Tibial nerve (tissue), 4 donors: ENCODE data around the gene SCYGR5. TPM values are rescaled to one million over a fixed set of nuclear protein-coding genes. Genes with fewer than 3 reads are reported as not detected.
A peak's percentile ranks its signal among the peaks of the same experiment; 100 is the strongest.
"Not testable (repeated sequence)": the region's sequence is repeated elsewhere in the genome, so short reads cannot be mapped to it uniquely, and the experiment has no call there.

Source experiments
- DNase-seq, 2 donors: peaks; one replicate each; pipeline ENCODE4 v3.0.0-alpha.2; 2019; ENCODE audit warnings: low spot score in 2 of 2
- H3K27ac ChIP-seq, 4 donors: fragments of 200-600 bp; sonication (generic) in 3 of 4; one replicate each; pipeline ENCODE4 v1.5.1; 2017 to 2019; ENCODE audit warnings: mild to moderate bottlenecking in 1 of 4
- H3K27me3 ChIP-seq, 2 donors: fragments of 200-600 bp; sonication (generic) in 1 of 2; one replicate each; pipeline versions ENCODE4 v1.5.1 to v1.6.0; 2017 to 2019
- H3K36me3 ChIP-seq, 3 donors: fragments of 200-600 bp; sonication (generic); one replicate each; pipeline ENCODE4 v1.5.1; 2018 to 2019
- H3K4me1 ChIP-seq, 4 donors: fragments of 200-600 bp; sonication (generic) in 3 of 4; one replicate each; pipeline ENCODE4 v1.5.1; 2017 to 2019
- H3K4me3 ChIP-seq, 4 donors: fragments of 200-600 bp; sonication (generic) in 3 of 4; one replicate each; pipeline ENCODE4 v1.5.1; 2017 to 2019; ENCODE audit warnings: mild to moderate bottlenecking in 1 of 4, moderate library complexity in 1 of 4
- H3K9me3 ChIP-seq, 4 donors: fragments of 200-600 bp; sonication (generic) in 3 of 4; one replicate each; pipeline ENCODE4 v1.5.1; 2017 to 2019
- EP300 ChIP-seq, 2 donors: sonication (generic); formaldehyde crosslinking; IDR thresholded peaks; one replicate each; pipeline ENCODE4 v1.6.1; 2017; ENCODE audit warnings: antibody characterized with exemption in 2 of 2, mild to moderate bottlenecking in 1 of 2
- POLR2A ChIP-seq, 2 donors: fragments of 450-650 bp; IDR thresholded peaks; one replicate each; pipeline ENCODE4 v1.6.1; 2017; ENCODE audit warnings: antibody characterized with exemption in 2 of 2, mild to moderate bottlenecking in 2 of 2, moderate library complexity in 2 of 2
- WGBS, 2 donors: methylation state at CpG; one replicate each; pipeline ENCODE4 v1.1.5; 2018; 5-methylcytosine and 5-hydroxymethylcytosine counted together
- total RNA-seq, 4 donors: library from RNA; depleted of rRNA; stranded (reverse); fragments of >200 nt; gene quantifications; one replicate each; pipeline ENCODE4 v1.1.0, GENCODE V29; 2016
- TF ChIP-seq, protein P1 (sequence below), 5 experiments: fragments of 200-600 bp in 3 of 5; fragments of 450-650 bp in 2 of 5; sonication (generic) in 3 of 5; IDR thresholded peaks; one replicate each; pipeline ENCODE4 v1.5.1; 2016 to 2019; ENCODE audit warnings: antibody characterized with exemption in 5 of 5, mild to moderate bottlenecking in 3 of 5, moderate library complexity in 2 of 5

The SCYGR5 gene
- total RNA-seq, 4 donors from 2014 or later, result not detected

GRCh38 chr2:227665189-227665940 is 1.2 kb upstream of the SCYGR5 start:
- H3K4me1 ChIP-seq, result no peaks in the 10 kb centered on the region
- no peak for DNase-seq
- WGBS, 2 donors, result 76 to 85% methylated on average over 6 of the region's 6 CpGs
- no peaks in the 10 kb centered on the region for H3K36me3 ChIP-seq
- H3K4me3 ChIP-seq, result no peak overlapping the region
- H3K27ac ChIP-seq, result no peak overlapping the region
- no peaks in the 10 kb centered on the region for H3K9me3 ChIP-seq
- no peak for TF ChIP-seq POLR2A (IDR thresholded peaks at IDR 0.05)
- no peak for TF ChIP-seq EP300 (IDR thresholded peaks at IDR 0.05)
- TF ChIP-seq, protein P1, sequence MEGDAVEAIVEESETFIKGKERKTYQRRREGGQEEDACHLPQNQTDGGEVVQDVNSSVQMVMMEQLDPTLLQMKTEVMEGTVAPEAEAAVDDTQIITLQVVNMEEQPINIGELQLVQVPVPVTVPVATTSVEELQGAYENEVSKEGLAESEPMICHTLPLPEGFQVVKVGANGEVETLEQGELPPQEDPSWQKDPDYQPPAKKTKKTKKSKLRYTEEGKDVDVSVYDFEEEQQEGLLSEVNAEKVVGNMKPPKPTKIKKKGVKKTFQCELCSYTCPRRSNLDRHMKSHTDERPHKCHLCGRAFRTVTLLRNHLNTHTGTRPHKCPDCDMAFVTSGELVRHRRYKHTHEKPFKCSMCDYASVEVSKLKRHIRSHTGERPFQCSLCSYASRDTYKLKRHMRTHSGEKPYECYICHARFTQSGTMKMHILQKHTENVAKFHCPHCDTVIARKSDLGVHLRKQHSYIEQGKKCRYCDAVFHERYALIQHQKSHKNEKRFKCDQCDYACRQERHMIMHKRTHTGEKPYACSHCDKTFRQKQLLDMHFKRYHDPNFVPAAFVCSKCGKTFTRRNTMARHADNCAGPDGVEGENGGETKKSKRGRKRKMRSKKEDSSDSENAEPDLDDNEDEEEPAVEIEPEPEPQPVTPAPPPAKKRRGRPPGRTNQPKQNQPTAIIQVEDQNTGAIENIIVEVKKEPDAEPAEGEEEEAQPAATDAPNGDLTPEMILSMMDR (IDR thresholded peaks at IDR 0.05), result no peak
- no peaks in the 10 kb centered on the region for H3K27me3 ChIP-seq

GRCh38 chr2:227671170-227671905 is 4.7 kb downstream of the SCYGR5 start:
- Histone ChIP-seq H3K9me3 (no peaks in the 10 kb centered on the region), H3K36me3 (no peaks in the 10 kb centered on the region), H3K4me1 (no peaks in the 10 kb centered on the region), H3K27me3 (no peaks in the 10 kb centered on the region), H3K27ac (no peak overlapping the region), H3K4me3 (no peak overlapping the region)
- TF ChIP-seq POLR2A (IDR thresholded peaks at IDR 0.05) (no peak), EP300 (IDR thresholded peaks at IDR 0.05) (no peak)
- TF ChIP-seq, protein P1 (IDR thresholded peaks at IDR 0.05), result no peak
- no peak for DNase-seq
- WGBS, 2 donors, result 64 to 69% methylated on average over 3 of the region's 3 CpGs

- not testable (repeated sequence) for H3K4me3 ChIP-seq, H3K27ac ChIP-seq, H3K9me3 ChIP-seq, H3K4me1 ChIP-seq, H3K27me3 ChIP-seq, H3K36me3 ChIP-seq, DNase-seq
- WGBS, 2 donors, result 82 to 89% methylated on average over 5 of the region's 5 CpGs
These were observed 7.0 kb downstream of the SCYGR5 start for GRCh38 chr2:227673620-227674019.

DNA sequence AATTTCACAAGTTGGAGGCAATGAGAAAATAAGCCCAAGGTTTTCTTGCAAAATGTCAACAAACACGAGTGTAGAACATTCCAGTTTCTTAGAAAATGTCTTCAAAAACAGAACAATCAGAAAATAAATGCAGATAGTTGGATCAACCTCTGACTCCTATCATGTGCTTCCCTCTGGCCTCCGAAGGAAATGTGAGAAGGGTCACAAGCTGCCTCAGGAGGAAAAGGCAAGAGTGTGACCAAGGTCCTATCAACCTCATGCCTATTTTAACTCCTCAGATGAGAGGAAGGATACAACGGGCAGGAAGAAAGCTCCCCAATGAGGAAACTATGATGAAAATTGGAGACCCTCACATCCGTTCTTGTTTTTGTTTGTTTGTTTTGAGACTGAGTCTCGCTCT is 7.9 kb downstream of the SCYGR5 start:
- no peak for DNase-seq
- no peak overlapping the region for H3K27ac ChIP-seq
- no peaks in the 10 kb centered on the region for H3K27me3 ChIP-seq
- 43 to 61% methylated on average over 5 of the region's 5 CpGs for WGBS, 2 donors
- H3K4me1 ChIP-seq, result no peaks in the 10 kb centered on the region
- no peak overlapping the region for H3K4me3 ChIP-seq
- no peaks in the 10 kb centered on the region for H3K36me3 ChIP-seq
- H3K9me3 ChIP-seq, result no peaks in the 10 kb centered on the region
- no peak for TF ChIP-seq POLR2A (IDR thresholded peaks at IDR 0.05)
- TF ChIP-seq EP300 (IDR thresholded peaks at IDR 0.05), result peak in 1 of 2 donors; percentile 25

GRCh38 chr2:227677928-227678327 is 11.3 kb downstream of the SCYGR5 start:
- no peak for DNase-seq
- Histone ChIP-seq H3K9me3 (no peaks in the 10 kb centered on the region), H3K36me3 (no peaks in the 10 kb centered on the region), H3K4me1 (no peaks in the 10 kb centered on the region), H3K27ac (no peak overlapping the region), H3K27me3 (no peaks in the 10 kb centered on the region), H3K4me3 (no peak overlapping the region)
- 95 to 96% methylated on average over 3 of the region's 3 CpGs for WGBS, 2 donors
- TF ChIP-seq POLR2A (IDR thresholded peaks at IDR 0.05), result no peak
- TF ChIP-seq, protein P1 (IDR thresholded peaks at IDR 0.05), result no peak
- no peak for TF ChIP-seq EP300 (IDR thresholded peaks at IDR 0.05)

GRCh38 chr2:227684258-227684657 is 17.7 kb downstream of the SCYGR5 start:
- TF ChIP-seq EP300 (IDR thresholded peaks at IDR 0.05) (no peak), POLR2A (IDR thresholded peaks at IDR 0.05) (no peak)
- TF ChIP-seq, protein P1 (IDR thresholded peaks at IDR 0.05), result no peak
- Histone ChIP-seq H3K4me3 (no peak overlapping the region), H3K4me1 (no peaks in the 10 kb centered on the region), H3K36me3 (no peaks in the 10 kb centered on the region), H3K9me3 (no peaks in the 10 kb centered on the region), H3K27me3 (no peaks in the 10 kb centered on the region), H3K27ac (no peak overlapping the region)
- WGBS, 2 donors, result 82 to 86% methylated on average over 5 of the region's 5 CpGs
- DNase-seq, result no peak
